Activated B cell treated with CpG ODN at 0.5 μM for 24 hours (primary cell): ENCODE results near the gene TREML4. TPM values are rescaled to one million over a fixed set of nuclear protein-coding genes. Genes with fewer than 3 reads are reported as not detected.
A peak's percentile ranks its signal among the peaks of the same experiment; 100 is the strongest.

Experiments
- ATAC-seq: fragments of 200-7000 bp; cut with Tn5 transposase; one replicate; pipeline ENCODE4 v1.10.0; 2021; ENCODE audit warnings: low read depth, mild to moderate bottlenecking, moderate library complexity
- CTCF ChIA-PET: fragments of 350-600 bp; sonication (Branson Sonifier 250); formaldehyde crosslinking; loops from one replicate; lab custom pipeline; 2021; ENCODE audit warnings: antibody characterized with exemption; lab: Charles Lee
- POLR2A ChIA-PET: fragments of 350-600 bp; sonication (Branson Sonifier 250); formaldehyde crosslinking; loops from one replicate; lab custom pipeline; 2021; ENCODE audit warnings: antibody characterized with exemption; lab: Charles Lee
- DNase-seq: peaks from one replicate; pipeline ENCODE4 v3.0.0; 2022
- H3K27ac Mint-ChIP-seq: one replicate; pipeline ENCODE4 v1.8.0; 2020; ENCODE audit warnings: mixed read lengths
- H3K27me3 Mint-ChIP-seq: one replicate; pipeline ENCODE4 v1.8.0; 2021; ENCODE audit warnings: mixed read lengths
- H3K36me3 Mint-ChIP-seq: one replicate; pipeline ENCODE4 v1.8.0; 2021; ENCODE audit warnings: low read depth, mixed read lengths
- H3K4me1 Mint-ChIP-seq: one replicate; pipeline ENCODE4 v1.8.0; 2021; ENCODE audit warnings: mixed read lengths
- H3K4me3 Mint-ChIP-seq: one replicate; pipeline ENCODE4 v1.8.0; 2020; ENCODE audit warnings: mild to moderate bottlenecking, mixed read lengths
- H3K9me3 Mint-ChIP-seq: one replicate; pipeline ENCODE4 v1.8.0; 2020; ENCODE audit warnings: mixed read lengths
- CTCF ChIP-seq: fragments of 200-600 bp; IDR thresholded peaks from one replicate; pipeline ENCODE4 v1.8.0; 2022; ENCODE audit warnings: antibody characterized with exemption, mild to moderate bottlenecking
- intact Hi-C: fragments of 100-400 bp; cut with micrococcal nuclease; formaldehyde crosslinking; loops from one replicate; pipeline ENCODE4 v1.15.1; 2024
- total RNA-seq: library from RNA; stranded (reverse); gene quantifications from 2 replicates; pipeline ENCODE4 v1.2.3, GENCODE V29; 2022

Gene TREML4
- not detected in 2 replicates for total RNA-seq

GRCh38 chr6:41228096-41228495, at the start of gene TREML4:
Gene TREML4 (plus strand): TSS chr6:41228349. CDS start chr6:41228428, 79 bp downstream.
- no peak for DNase-seq
- no peak for ATAC-seq
- ChIA-PET POLR2A (no interaction called here), CTCF (no interaction called here)
- Mint-ChIP-seq H3K27ac (no peak within 1 kb of the TSS), H3K36me3 (no peaks in the 10 kb centered on the region), H3K4me3 (no peak within 1 kb of the TSS), H3K9me3 (no peaks in the 10 kb centered on the region), H3K27me3 (peaks cover 13% of the 10 kb centered on the region), H3K4me1 (peaks cover 2% of the 10 kb centered on the region)
- TF ChIP-seq CTCF, result no peak
- intact Hi-C loops, result no loop called here

- no peaks in the 10 kb centered on the region for H3K36me3 Mint-ChIP-seq
- ATAC-seq (no peak), DNase-seq (no peak)
- H3K27ac Mint-ChIP-seq, result no peak overlapping the region
- H3K9me3 Mint-ChIP-seq, result no peaks in the 10 kb centered on the region
- intact Hi-C loops, result no loop called here
- TF ChIP-seq CTCF, result no peak
- no peak overlapping the region for H3K4me3 Mint-ChIP-seq
- peaks cover 28% of the 10 kb centered on the region for H3K4me1 Mint-ChIP-seq
- ChIA-PET POLR2A (no interaction called here), CTCF (no interaction called here)
- H3K27me3 Mint-ChIP-seq, result no peaks in the 10 kb centered on the region
Observed at GRCh38 chr6:41179163-41179562, 49.0 kb upstream of the TREML4 start.

GRCh38 chr6:41181566-41181965, 46.6 kb upstream of the TREML4 start:
- H3K9me3 Mint-ChIP-seq, result no peaks in the 10 kb centered on the region
- no peak for ATAC-seq
- no peak for DNase-seq
- no peak overlapping the region for H3K4me3 Mint-ChIP-seq
- CTCF ChIA-PET, result interaction anchor here (0.7 to 2.6 kb wide), 11 partner anchors 10 to 139 kb away, joined by 3 to 18 read pairs (median 3); partner anchors contain the start of gene NFYA
- peaks cover 46% of the 10 kb centered on the region for H3K4me1 Mint-ChIP-seq
- no peaks in the 10 kb centered on the region for H3K36me3 Mint-ChIP-seq
- TF ChIP-seq CTCF, result no peak
- intact Hi-C loops, result no loop called here
- H3K27ac Mint-ChIP-seq, result peak overlapping the region; percentile 36
- POLR2A ChIA-PET, result interaction anchor here (0.5 to 2.3 kb wide), 4 partner anchors 8 to 19 kb away, joined by 4 to 21 read pairs (median 6); partner anchors contain the start of gene TREML2
- no peaks in the 10 kb centered on the region for H3K27me3 Mint-ChIP-seq

- H3K4me3 Mint-ChIP-seq, result no peak overlapping the region
- DNase-seq (no peak), ATAC-seq (peak; percentile 88)
- no peaks in the 10 kb centered on the region for H3K9me3 Mint-ChIP-seq
- peak overlapping the region; percentile 76 for H3K27ac Mint-ChIP-seq
- ChIA-PET POLR2A (interaction anchor here (1.0 to 2.3 kb wide), 3 partner anchors 9 to 18 kb away, joined by 5 to 21 read pairs (median 7); partner anchors contain the start of gene TREML2), CTCF (interaction anchor here (0.6 to 2.6 kb wide), 17 partner anchors 9 to 154 kb away, joined by 3 to 18 read pairs (median 4); partner anchors contain the start of genes NFYA and TREML2)
- H3K27me3 Mint-ChIP-seq, result no peaks in the 10 kb centered on the region
- H3K4me1 Mint-ChIP-seq, result peaks cover 54% of the 10 kb centered on the region
- intact Hi-C loops, result loop anchor here (1.0 to 2.0 kb wide), 2 partner anchors 90 to 110 kb away; partner anchors contain the start of genes NFYA and OARD1
- no peak for TF ChIP-seq CTCF
- no peaks in the 10 kb centered on the region for H3K36me3 Mint-ChIP-seq
Observed at GRCh38 chr6:41182069-41183034, 45.8 kb upstream of the TREML4 start.

- TF ChIP-seq CTCF, result no peak
- ChIA-PET POLR2A (no interaction called here), CTCF (no interaction called here)
- Mint-ChIP-seq H3K4me1 (peaks cover 69% of the 10 kb centered on the region), H3K27me3 (no peaks in the 10 kb centered on the region), H3K36me3 (peaks cover 2% of the 10 kb centered on the region), H3K9me3 (peaks cover 5% of the 10 kb centered on the region), H3K27ac (no peak overlapping the region), H3K4me3 (no peak overlapping the region)
- DNase-seq, result no peak
- no peak for ATAC-seq
- intact Hi-C loops, result no loop called here
Observed at GRCh38 chr6:41184761-41185160, 43.4 kb upstream of the TREML4 start.
